HepG2 (cell line): ENCODE results near the gene BPGM. TPM values are rescaled to one million over a fixed set of nuclear protein-coding genes. Genes with fewer than 3 reads are reported as not detected.

Experiments used
- ATAC-seq: fragments of 200-7000 bp; cut with Tn5 transposase; 3 replicates; pipeline ENCODE4 v1.9.1; 2020; ENCODE audit warnings: mild to moderate bottlenecking, moderate library complexity
- BruUV-seq: library from RNA; stranded (reverse); fragments of 400-500 nt; replicated peaks from 2 replicates; lab custom pipeline; 2021; lab: Mats Ljungman, UMichigan
- CTCF ChIA-PET: fragments of 300-600 bp; formaldehyde crosslinking; extraction: SDS; loops from one replicate; lab custom pipeline; 2021; ENCODE audit warnings: low total read pairs, inconsistent platforms, low intra/inter-chr PET ratio; lab: Yijun Ruan, JAX
- POLR2A ChIA-PET: fragments of 350-600 bp; sonication (Branson Sonifier 250); formaldehyde crosslinking; loops from one replicate; lab custom pipeline; 2020; ENCODE audit warnings: antibody characterized with exemption, inconsistent platforms; lab: Yijun Ruan, JAX
- DNase-seq: peaks from one replicate; pipeline ENCODE4 v3.0.0-alpha.2; 2015; ENCODE audit warnings: low spot score
- FAIRE-seq: peaks from 3 replicates; lab custom pipeline; 2011; peaks lifted over from hg19 to GRCh38; lab: Jason Lieb, UNC
- H2AFZ ChIP-seq: one replicate; pipeline ENCODE4 v1.6.1; 2011; ENCODE audit warnings: low read length, inconsistent platforms
- H3K27ac ChIP-seq: fragments of 300-600 bp; 3 replicates; pipeline ENCODE4 v1.8.0; 2011; ENCODE audit warnings: mixed run types, mild to moderate bottlenecking, mixed read lengths, low read length, inconsistent platforms; ENCODE audit not compliant: insufficient read depth; ENCODE audit errors: extremely low read length
- H3K27me3 ChIP-seq, 2 experiments: fragments of 200-600 bp in 1 of 2; 2 replicates in 1 of 2; 3 replicates in 1 of 2; pipeline versions ENCODE4 v1.6.0 to v1.8.0; 2011; ENCODE audit warnings: low read length in 2 of 2, mild to moderate bottlenecking in 2 of 2, moderate library complexity in 2 of 2, inconsistent platforms in 1 of 2; ENCODE audit not compliant: insufficient read depth in 2 of 2, control insufficient read depth in 1 of 2
- H3K36me3 ChIP-seq, 2 experiments: fragments of 200-600 bp in 1 of 2; replicated peaks in 1 of 2; 2 replicates in 1 of 2; 3 replicates in 1 of 2; pipeline versions ENCODE4 v1.5.1 to v1.8.0; 2011; ENCODE audit warnings: low read length in 2 of 2, inconsistent platforms in 1 of 2; ENCODE audit not compliant: insufficient read depth in 2 of 2, control insufficient read depth in 1 of 2
- H3K4me1 ChIP-seq: 2 replicates; pipeline ENCODE4 v1.5.1; 2012; ENCODE audit warnings: low read length, inconsistent platforms; ENCODE audit not compliant: insufficient read depth
- H3K4me2 ChIP-seq: 2 replicates; pipeline ENCODE4 v1.6.0; 2011; ENCODE audit warnings: low read depth, low read length, inconsistent platforms
- H3K4me3 ChIP-seq, 3 experiments: fragments of 200-600 bp in 1 of 3; sonication (generic), shearing (Covaris generic) in 1 of 3; replicated peaks in 1 of 3; 2 replicates each; pipeline ENCODE4 v1.5.1; 2011 to 2016; ENCODE audit warnings: low read length in 3 of 3, inconsistent platforms in 2 of 3, low read depth in 2 of 3, mild to moderate bottlenecking in 2 of 3, control low read depth in 1 of 3, mixed read lengths in 1 of 3; ENCODE audit not compliant: insufficient read depth in 1 of 3
- H3K79me2 ChIP-seq: one replicate; pipeline ENCODE4 v1.6.1; 2011; ENCODE audit warnings: low read length, inconsistent platforms; ENCODE audit not compliant: insufficient read depth
- H3K9ac ChIP-seq: 2 replicates; pipeline ENCODE4 v1.6.0; 2011; ENCODE audit warnings: mild to moderate bottlenecking, low read depth, low read length, inconsistent platforms; ENCODE audit not compliant: insufficient read depth
- H3K9me3 ChIP-seq: 2 replicates; pipeline ENCODE4 v1.5.1; 2012; ENCODE audit warnings: mild to moderate bottlenecking, low read length
- H4K20me1 ChIP-seq: 2 replicates; pipeline ENCODE4 v1.6.0; 2011; ENCODE audit warnings: inconsistent platforms, mild to moderate bottlenecking, low read length, moderate library complexity; ENCODE audit not compliant: insufficient read depth
- CCAR2 ChIP-seq: fragments of 200-400 bp; formaldehyde crosslinking; optimal IDR thresholded peaks from 2 replicates; pipeline ENCODE3; 2018; ENCODE audit warnings: low read depth, mild to moderate bottlenecking, low read length, moderate library complexity
- HCFC1 ChIP-seq: fragments of 150-350 bp; IDR thresholded peaks from 2 replicates; pipeline ENCODE4 v1.6.1; 2014; ENCODE audit warnings: low read depth, low read length
- HHEX ChIP-seq: IDR thresholded peaks from 2 replicates; pipeline ENCODE4 v1.6.1; 2016; ENCODE audit warnings: control low read depth
- KDM5A ChIP-seq: fragments of 200-600 bp; sonication (generic); IDR thresholded peaks from 2 replicates; pipeline ENCODE4 v1.7.0; 2018; ENCODE audit warnings: antibody characterized with exemption, mild to moderate bottlenecking, low read length, borderline replicate concordance
- PLRG1 ChIP-seq: fragments of 450-650 bp; conservative IDR thresholded peaks from 2 replicates; pipeline ENCODE4 v1.6.1; 2016
- PPARG ChIP-seq: conservative IDR thresholded peaks from 2 replicates; pipeline ENCODE4 v1.6.1; 2016; ENCODE audit warnings: missing biosample characterization, missing genetic modification reagents
- ZFYVE20 ChIP-seq: sonication (generic); formaldehyde crosslinking; IDR thresholded peaks from 2 replicates; pipeline ENCODE4 v1.8.0; 2023; ENCODE audit warnings: low read depth, mild to moderate bottlenecking, moderate library complexity, missing genetic modification reagents, borderline replicate concordance
- ZNF484 ChIP-seq: sonication (generic); formaldehyde crosslinking; IDR thresholded peaks from 2 replicates; pipeline ENCODE4 v1.5.1; 2020; ENCODE audit warnings: mild to moderate bottlenecking, low read depth, missing genetic modification reagents, borderline replicate concordance
- ZNF790 ChIP-seq: sonication (generic); formaldehyde crosslinking; IDR thresholded peaks from 2 replicates; pipeline ENCODE4 v1.8.0; 2022; ENCODE audit warnings: missing genetic modification reagents, mild to moderate bottlenecking, borderline replicate concordance
- WGBS: methylation state at CpG from one replicate; pipeline ENCODE4 v1.1.6; 2017; ENCODE audit warnings: low lambda C conversion rate; 5-methylcytosine and 5-hydroxymethylcytosine counted together
- in situ Hi-C: cut with HindIII; loops from 2 replicates; pipeline ENCODE4 v1.10.0; 2017; ENCODE audit warnings: low pct_unique_long_range_greater_than_20kb; ENCODE audit not compliant: extremely low pct_ligation_motif_present
- intact Hi-C: fragments of 100-400 bp; cut with micrococcal nuclease; formaldehyde crosslinking; loops from one replicate; pipeline ENCODE4 v1.10.0; 2022; ENCODE audit not compliant: unreplicated experiment
- polyA plus RNA-seq, 8 experiments: library from polyadenylated mRNA; depleted of rRNA in 3 of 8; stranded (reverse) in 7 of 8; unstranded in 1 of 8; fragments of >200 nt; fragmentation: Illumina TruSeq in 4 of 8; extraction: Trizol in 4 of 8; gene quantifications; 2 replicates each; pipeline versions ENCODE4 v1.2.1 to v1.2.3, GENCODE V29; 2011 to 2016; ENCODE audit warnings: low read depth in 4 of 8, missing spikeins in 1 of 8, mixed read lengths in 1 of 8; ENCODE audit not compliant: insufficient read depth in 1 of 8
- total RNA-seq, 5 experiments: library from RNA; depleted of rRNA; stranded (reverse); fragments of >200 nt; fragmentation: Illumina TruSeq; extraction: Trizol; gene quantifications; 2 replicates each; pipeline ENCODE4 v1.2.3, GENCODE V29; 2016; ENCODE audit warnings: low read depth in 1 of 5
- TF ChIP-seq, protein P1 (sequence below): sonication (generic); formaldehyde crosslinking; IDR thresholded peaks from 2 replicates; pipeline ENCODE4 v1.4.0; 2020; ENCODE audit warnings: missing genetic modification reagents
- TF ChIP-seq, protein P2 (sequence below): sonication (generic); formaldehyde crosslinking; IDR thresholded peaks from 2 replicates; pipeline ENCODE4 v1.5.1; 2020; ENCODE audit warnings: missing genetic modification reagents, mild to moderate bottlenecking, borderline replicate concordance
- TF ChIP-seq, protein P3 (sequence below): sonication (generic); formaldehyde crosslinking; IDR thresholded peaks from 2 replicates; pipeline ENCODE4 v1.9.0; 2022; ENCODE audit warnings: low read depth, missing genetic modification reagents
- TF ChIP-seq, protein P4 (sequence below): sonication (generic); formaldehyde crosslinking; conservative IDR thresholded peaks from 2 replicates; pipeline ENCODE4 v1.8.0; 2022; ENCODE audit warnings: mild to moderate bottlenecking, moderate library complexity, missing genetic modification reagents

Gene BPGM
- total and polyA plus RNA-seq, 2 of the 13 experiments (the other 11 are each of a cell fraction or from before 2014, with no cell fraction given) = 4.0 to 7.5 TPM

DNA sequence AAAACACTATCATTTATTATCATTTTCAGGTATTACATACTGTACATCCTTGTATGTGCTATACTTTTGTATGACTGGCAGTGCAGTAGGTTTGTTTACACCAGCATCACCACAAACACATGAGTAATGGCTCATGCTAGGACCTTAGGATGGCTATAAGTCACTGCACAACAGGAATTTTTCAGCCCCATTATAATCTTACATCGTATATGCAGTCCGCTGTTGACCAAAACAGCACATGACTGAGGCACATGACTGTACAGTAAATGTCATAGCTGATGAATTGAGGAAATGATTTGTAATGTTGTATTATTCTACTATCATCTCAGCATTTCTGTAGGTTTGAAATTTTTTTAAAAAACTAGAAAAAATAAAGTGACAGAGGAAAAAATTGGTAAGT lies 38.6 kb downstream of the BPGM start:
- Histone ChIP-seq H3K4me3 (no peak overlapping the region), H3K4me2 (no peak overlapping the region), H3K36me3 (no peaks in the 10 kb centered on the region), H3K27ac (no peak overlapping the region), H3K79me2 (no peaks in the 10 kb centered on the region), H2AFZ (no peak overlapping the region), H3K9me3 (no peaks in the 10 kb centered on the region), H3K27me3 (no peaks in the 10 kb centered on the region; a peak in 1 of 5 replicates), H3K9ac (no peak overlapping the region), H3K4me1 (peaks cover 20% of the 10 kb centered on the region; the same call in 1 of the 2 replicates), H4K20me1 (no peaks in the 10 kb centered on the region)
- DNase-seq (no peak), FAIRE-seq (no peak), ATAC-seq (no peak)
- ChIA-PET POLR2A (no interaction called here), CTCF (no interaction called here)
- WGBS = 37% methylated on average over 2 of the region's 2 CpGs
- no TSS peak for BruUV-seq
- intact Hi-C loops = no loop called here
- in situ Hi-C loops = no loop called here
- TF ChIP-seq PPARG (CRISPR knock-in tag) (no peak), ZFYVE20 (CRISPR knock-in tag) (no peak), KDM5A (no peak), ZNF484 (no peak), CCAR2 (no peak), HCFC1 (no peak), HHEX (CRISPR knock-in tag) (no peak), ZNF790 (CRISPR knock-in tag) (no peak), PLRG1 (no peak)
- TF ChIP-seq, protein P1, sequence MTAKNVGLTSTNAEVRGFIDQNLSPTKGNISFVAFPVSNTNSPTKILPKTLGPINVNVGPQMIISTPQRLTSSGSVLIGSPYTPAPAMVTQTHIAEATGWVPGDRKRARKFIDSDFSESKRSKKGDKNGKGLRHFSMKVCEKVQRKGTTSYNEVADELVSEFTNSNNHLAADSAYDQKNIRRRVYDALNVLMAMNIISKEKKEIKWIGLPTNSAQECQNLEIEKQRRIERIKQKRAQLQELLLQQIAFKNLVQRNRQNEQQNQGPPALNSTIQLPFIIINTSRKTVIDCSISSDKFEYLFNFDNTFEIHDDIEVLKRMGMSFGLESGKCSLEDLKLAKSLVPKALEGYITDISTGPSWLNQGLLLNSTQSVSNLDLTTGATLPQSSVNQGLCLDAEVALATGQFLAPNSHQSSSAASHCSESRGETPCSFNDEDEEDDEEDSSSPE (CRISPR knock-in tag) = no peak
- TF ChIP-seq, protein P2, sequence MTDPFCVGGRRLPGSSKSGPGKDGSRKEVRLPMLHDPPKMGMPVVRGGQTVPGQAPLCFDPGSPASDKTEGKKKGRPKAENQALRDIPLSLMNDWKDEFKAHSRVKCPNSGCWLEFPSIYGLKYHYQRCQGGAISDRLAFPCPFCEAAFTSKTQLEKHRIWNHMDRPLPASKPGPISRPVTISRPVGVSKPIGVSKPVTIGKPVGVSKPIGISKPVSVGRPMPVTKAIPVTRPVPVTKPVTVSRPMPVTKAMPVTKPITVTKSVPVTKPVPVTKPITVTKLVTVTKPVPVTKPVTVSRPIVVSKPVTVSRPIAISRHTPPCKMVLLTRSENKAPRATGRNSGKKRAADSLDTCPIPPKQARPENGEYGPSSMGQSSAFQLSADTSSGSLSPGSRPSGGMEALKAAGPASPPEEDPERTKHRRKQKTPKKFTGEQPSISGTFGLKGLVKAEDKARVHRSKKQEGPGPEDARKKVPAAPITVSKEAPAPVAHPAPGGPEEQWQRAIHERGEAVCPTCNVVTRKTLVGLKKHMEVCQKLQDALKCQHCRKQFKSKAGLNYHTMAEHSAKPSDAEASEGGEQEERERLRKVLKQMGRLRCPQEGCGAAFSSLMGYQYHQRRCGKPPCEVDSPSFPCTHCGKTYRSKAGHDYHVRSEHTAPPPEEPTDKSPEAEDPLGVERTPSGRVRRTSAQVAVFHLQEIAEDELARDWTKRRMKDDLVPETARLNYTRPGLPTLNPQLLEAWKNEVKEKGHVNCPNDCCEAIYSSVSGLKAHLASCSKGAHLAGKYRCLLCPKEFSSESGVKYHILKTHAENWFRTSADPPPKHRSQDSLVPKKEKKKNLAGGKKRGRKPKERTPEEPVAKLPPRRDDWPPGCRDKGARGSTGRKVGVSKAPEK (CRISPR knock-in tag) = no peak
- TF ChIP-seq, protein P3, sequence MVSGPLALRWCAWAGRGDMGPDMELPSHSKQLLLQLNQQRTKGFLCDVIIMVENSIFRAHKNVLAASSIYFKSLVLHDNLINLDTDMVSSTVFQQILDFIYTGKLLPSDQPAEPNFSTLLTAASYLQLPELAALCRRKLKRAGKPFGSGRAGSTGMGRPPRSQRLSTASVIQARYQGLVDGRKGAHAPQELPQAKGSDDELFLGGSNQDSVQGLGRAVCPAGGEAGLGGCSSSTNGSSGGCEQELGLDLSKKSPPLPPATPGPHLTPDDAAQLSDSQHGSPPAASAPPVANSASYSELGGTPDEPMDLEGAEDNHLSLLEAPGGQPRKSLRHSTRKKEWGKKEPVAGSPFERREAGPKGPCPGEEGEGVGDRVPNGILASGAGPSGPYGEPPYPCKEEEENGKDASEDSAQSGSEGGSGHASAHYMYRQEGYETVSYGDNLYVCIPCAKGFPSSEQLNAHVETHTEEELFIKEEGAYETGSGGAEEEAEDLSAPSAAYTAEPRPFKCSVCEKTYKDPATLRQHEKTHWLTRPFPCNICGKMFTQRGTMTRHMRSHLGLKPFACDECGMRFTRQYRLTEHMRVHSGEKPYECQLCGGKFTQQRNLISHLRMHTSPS (CRISPR knock-in tag) = no peak
- TF ChIP-seq, protein P4, sequence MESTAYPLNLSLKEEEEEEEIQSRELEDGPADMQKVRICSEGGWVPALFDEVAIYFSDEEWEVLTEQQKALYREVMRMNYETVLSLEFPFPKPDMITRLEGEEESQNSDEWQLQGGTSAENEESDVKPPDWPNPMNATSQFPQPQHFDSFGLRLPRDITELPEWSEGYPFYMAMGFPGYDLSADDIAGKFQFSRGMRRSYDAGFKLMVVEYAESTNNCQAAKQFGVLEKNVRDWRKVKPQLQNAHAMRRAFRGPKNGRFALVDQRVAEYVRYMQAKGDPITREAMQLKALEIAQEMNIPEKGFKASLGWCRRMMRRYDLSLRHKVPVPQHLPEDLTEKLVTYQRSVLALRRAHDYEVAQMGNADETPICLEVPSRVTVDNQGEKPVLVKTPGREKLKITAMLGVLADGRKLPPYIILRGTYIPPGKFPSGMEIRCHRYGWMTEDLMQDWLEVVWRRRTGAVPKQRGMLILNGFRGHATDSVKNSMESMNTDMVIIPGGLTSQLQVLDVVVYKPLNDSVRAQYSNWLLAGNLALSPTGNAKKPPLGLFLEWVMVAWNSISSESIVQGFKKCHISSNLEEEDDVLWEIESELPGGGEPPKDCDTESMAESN (CRISPR knock-in tag) = no peak
